ENCODE measurements around the gene OSBPL8.

- TF ChIP-seq CTCF (IDR thresholded peaks at IDR 0.05) (no peak), POLR2A (IDR thresholded peaks at IDR 0.05; ENCODE audit: low read depth) (no peak), EP300 (IDR thresholded peaks at IDR 0.05) (no peak), POLR2AphosphoS5 (IDR thresholded peaks at IDR 0.05) (no peak)
Observed at GRCh38 chr12:76555231-76555767, 4.3 kb downstream of the OSBPL8 start.

Data from esophagus muscularis mucosa (tissue), 4 donors.